ENCODE results near the gene LGALS4. TPM values are rescaled to one million over a fixed set of nuclear protein-coding genes. Genes with fewer than 3 reads are reported as not detected.

Gene LGALS4
- total and polyA plus RNA-seq, 2 experiments from 2014 or later: 0.87 TPM; not detected in 1

DNA sequence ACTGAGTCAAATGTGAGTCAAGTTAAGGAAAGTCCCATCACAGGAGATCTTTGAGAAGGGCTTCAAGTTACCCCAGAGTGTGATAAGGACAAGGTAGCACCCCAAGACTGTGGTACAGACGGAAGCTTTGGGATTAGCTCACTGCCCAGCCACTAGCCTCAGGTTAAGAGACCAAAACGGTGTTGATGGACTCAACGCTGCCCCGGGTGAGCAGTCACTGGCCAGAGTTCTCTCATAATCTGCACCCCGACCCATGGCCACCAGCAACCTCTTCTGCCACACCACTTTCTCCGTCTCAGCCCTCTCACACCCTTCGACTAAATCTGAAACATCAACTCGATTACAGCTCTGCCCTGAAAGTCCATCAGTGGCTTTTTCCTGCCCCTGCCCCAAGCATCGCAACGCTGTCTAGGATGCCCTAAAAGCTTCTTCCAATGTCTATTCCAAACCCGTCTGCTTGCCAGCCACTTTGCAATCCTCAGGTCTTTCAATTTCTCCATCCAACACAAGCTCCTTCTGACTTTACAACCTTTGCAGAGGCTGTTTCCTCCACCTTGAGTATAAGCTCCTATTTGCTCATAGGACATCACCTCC, 31.4 kb upstream of the LGALS4 start (continued):
- TF ChIP-seq, protein P1, sequence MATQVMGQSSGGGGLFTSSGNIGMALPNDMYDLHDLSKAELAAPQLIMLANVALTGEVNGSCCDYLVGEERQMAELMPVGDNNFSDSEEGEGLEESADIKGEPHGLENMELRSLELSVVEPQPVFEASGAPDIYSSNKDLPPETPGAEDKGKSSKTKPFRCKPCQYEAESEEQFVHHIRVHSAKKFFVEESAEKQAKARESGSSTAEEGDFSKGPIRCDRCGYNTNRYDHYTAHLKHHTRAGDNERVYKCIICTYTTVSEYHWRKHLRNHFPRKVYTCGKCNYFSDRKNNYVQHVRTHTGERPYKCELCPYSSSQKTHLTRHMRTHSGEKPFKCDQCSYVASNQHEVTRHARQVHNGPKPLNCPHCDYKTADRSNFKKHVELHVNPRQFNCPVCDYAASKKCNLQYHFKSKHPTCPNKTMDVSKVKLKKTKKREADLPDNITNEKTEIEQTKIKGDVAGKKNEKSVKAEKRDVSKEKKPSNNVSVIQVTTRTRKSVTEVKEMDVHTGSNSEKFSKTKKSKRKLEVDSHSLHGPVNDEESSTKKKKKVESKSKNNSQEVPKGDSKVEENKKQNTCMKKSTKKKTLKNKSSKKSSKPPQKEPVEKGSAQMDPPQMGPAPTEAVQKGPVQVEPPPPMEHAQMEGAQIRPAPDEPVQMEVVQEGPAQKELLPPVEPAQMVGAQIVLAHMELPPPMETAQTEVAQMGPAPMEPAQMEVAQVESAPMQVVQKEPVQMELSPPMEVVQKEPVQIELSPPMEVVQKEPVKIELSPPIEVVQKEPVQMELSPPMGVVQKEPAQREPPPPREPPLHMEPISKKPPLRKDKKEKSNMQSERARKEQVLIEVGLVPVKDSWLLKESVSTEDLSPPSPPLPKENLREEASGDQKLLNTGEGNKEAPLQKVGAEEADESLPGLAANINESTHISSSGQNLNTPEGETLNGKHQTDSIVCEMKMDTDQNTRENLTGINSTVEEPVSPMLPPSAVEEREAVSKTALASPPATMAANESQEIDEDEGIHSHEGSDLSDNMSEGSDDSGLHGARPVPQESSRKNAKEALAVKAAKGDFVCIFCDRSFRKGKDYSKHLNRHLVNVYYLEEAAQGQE (IDR thresholded peaks at IDR 0.05; ENCODE audit: unreplicated experiment): no peak
- TF ChIP-seq STAT1 (IDR thresholded peaks at IDR 0.05; ENCODE audit: unreplicated experiment) (no peak), CREB1 (CRISPR knock-in tag; IDR thresholded peaks at IDR 0.05; ENCODE audit: low read depth) (no peak), NANOG (IDR thresholded peaks at IDR 0.05; ENCODE audit: borderline replicate concordance) (no peak), EZH2 (IDR thresholded peaks at IDR 0.05; ENCODE audit: low read depth, unreplicated experiment) (no peak)
- TF ChIP-seq, protein P2, sequence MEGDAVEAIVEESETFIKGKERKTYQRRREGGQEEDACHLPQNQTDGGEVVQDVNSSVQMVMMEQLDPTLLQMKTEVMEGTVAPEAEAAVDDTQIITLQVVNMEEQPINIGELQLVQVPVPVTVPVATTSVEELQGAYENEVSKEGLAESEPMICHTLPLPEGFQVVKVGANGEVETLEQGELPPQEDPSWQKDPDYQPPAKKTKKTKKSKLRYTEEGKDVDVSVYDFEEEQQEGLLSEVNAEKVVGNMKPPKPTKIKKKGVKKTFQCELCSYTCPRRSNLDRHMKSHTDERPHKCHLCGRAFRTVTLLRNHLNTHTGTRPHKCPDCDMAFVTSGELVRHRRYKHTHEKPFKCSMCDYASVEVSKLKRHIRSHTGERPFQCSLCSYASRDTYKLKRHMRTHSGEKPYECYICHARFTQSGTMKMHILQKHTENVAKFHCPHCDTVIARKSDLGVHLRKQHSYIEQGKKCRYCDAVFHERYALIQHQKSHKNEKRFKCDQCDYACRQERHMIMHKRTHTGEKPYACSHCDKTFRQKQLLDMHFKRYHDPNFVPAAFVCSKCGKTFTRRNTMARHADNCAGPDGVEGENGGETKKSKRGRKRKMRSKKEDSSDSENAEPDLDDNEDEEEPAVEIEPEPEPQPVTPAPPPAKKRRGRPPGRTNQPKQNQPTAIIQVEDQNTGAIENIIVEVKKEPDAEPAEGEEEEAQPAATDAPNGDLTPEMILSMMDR (conservative IDR thresholded peaks at IDR 0.05; ENCODE audit: low read depth in 2 of 2): no peak

DNA sequence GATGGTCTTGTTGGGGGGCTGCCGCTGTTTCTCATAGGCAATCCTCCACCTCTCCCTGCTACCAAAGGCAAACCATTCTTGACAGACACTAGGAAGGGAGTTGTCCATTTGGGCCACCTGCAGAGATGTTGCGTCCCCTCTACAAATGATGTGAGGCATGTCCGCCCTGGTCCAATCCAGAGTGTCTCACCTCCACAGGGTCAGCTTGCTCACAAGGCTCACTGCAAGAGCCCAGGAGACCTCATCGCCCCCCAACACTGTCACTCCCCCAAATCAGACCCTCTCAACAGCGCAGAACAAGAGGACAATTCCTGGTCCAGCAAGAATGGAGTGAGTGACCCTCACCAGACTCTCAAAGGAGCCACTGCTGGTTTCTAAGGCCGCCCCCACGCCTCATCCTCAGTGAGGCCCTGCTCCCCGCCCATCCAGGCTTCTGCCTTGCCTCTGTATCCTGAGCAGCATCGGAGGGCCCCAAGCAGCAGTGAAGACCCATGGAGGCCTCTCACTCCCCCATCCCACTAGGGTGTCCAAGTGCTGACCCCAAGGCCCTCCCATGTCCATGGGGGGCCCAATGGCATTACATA, 30.5 kb upstream of the LGALS4 start:
- Mint-ChIP-seq H3K4me1 (peaks cover 22% of the 10 kb centered on the region), H3K9me3 (no peaks in the 10 kb centered on the region), H3K27me3 (ENCODE audit: insufficient read depth, low read depth, poor library complexity) (peaks cover 25% of the 10 kb centered on the region), H3K27ac (no peak overlapping the region), H3K4me3 (no peak overlapping the region), H3K36me3 (ENCODE audit: low read depth) (peaks cover 100% of the 10 kb centered on the region)
- peaks cover 73% of the 10 kb centered on the region for H3K79me2 ChIP-seq (replicated peaks; ENCODE audit: insufficient read depth)
- H3K36me3 ChIP-seq (ENCODE audit: insufficient read depth): peaks cover 95% of the 10 kb centered on the region
- peaks cover 6% of the 10 kb centered on the region; the same call in 1 of the 2 replicates for H3K4me1 ChIP-seq (ENCODE audit: insufficient read depth)
- no peak overlapping the region for H3K4me2 ChIP-seq
- no peaks in the 10 kb centered on the region for H3K9me2 ChIP-seq (ENCODE audit: insufficient read depth)
- no peak overlapping the region for H2AFZ ChIP-seq
- DNase-seq (ENCODE audit: low spot score) (no peak), ATAC-seq (no peak)
- H3K27me3 ChIP-seq (ENCODE audit: insufficient read depth): no peaks in the 10 kb centered on the region
- no peak overlapping the region for H3K4me3 ChIP-seq
- peaks cover 81% of the 10 kb centered on the region for H3F3A ChIP-seq (replicated peaks; ENCODE audit: low read depth)
- H3K27ac ChIP-seq (ENCODE audit: low read depth): no peak overlapping the region
- H4K20me1 ChIP-seq (replicated peaks; ENCODE audit: insufficient read depth): peaks cover 66% of the 10 kb centered on the region
- TF ChIP-seq, protein P3, sequence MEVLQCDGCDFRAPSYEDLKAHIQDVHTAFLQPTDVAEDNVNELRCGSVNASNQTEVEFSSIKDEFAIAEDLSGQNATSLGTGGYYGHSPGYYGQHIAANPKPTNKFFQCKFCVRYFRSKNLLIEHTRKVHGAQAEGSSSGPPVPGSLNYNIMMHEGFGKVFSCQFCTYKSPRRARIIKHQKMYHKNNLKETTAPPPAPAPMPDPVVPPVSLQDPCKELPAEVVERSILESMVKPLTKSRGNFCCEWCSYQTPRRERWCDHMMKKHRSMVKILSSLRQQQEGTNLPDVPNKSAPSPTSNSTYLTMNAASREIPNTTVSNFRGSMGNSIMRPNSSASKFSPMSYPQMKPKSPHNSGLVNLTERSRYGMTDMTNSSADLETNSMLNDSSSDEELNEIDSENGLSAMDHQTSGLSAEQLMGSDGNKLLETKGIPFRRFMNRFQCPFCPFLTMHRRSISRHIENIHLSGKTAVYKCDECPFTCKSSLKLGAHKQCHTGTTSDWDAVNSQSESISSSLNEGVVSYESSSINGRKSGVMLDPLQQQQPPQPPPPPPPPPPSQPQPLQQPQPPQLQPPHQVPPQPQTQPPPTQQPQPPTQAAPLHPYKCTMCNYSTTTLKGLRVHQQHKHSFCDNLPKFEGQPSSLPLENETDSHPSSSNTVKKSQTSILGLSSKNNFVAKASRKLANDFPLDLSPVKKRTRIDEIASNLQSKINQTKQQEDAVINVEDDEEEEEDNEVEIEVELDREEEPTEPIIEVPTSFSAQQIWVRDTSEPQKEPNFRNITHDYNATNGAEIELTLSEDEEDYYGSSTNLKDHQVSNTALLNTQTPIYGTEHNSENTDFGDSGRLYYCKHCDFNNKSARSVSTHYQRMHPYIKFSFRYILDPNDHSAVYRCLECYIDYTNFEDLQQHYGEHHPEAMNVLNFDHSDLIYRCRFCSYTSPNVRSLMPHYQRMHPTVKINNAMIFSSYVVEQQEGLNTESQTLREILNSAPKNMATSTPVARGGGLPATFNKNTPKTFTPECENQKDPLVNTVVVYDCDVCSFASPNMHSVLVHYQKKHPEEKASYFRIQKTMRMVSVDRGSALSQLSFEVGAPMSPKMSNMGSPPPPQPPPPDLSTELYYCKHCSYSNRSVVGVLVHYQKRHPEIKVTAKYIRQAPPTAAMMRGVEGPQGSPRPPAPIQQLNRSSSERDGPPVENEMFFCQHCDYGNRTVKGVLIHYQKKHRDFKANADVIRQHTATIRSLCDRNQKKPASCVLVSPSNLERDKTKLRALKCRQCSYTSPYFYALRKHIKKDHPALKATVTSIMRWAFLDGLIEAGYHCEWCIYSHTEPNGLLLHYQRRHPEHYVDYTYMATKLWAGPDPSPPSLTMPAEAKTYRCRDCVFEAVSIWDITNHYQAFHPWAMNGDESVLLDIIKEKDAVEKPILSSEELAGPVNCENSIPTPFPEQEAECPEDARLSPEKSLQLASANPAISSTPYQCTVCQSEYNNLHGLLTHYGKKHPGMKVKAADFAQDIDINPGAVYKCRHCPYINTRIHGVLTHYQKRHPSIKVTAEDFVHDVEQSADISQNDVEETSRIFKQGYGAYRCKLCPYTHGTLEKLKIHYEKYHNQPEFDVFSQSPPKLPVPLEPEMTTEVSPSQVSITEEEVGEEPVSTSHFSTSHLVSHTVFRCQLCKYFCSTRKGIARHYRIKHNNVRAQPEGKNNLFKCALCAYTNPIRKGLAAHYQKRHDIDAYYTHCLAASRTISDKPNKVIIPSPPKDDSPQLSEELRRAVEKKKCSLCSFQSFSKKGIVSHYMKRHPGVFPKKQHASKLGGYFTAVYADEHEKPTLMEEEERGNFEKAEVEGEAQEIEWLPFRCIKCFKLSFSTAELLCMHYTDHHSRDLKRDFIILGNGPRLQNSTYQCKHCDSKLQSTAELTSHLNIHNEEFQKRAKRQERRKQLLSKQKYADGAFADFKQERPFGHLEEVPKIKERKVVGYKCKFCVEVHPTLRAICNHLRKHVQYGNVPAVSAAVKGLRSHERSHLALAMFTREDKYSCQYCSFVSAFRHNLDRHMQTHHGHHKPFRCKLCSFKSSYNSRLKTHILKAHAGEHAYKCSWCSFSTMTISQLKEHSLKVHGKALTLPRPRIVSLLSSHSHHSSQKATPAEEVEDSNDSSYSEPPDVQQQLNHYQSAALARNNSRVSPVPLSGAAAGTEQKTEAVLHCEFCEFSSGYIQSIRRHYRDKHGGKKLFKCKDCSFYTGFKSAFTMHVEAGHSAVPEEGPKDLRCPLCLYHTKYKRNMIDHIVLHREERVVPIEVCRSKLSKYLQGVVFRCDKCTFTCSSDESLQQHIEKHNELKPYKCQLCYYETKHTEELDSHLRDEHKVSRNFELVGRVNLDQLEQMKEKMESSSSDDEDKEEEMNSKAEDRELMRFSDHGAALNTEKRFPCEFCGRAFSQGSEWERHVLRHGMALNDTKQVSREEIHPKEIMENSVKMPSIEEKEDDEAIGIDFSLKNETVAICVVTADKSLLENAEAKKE (CRISPR knock-in tag; IDR thresholded peaks at IDR 0.05): no peak
- no peak for TF ChIP-seq ZNF114 (CRISPR knock-in tag; IDR thresholded peaks at IDR 0.05)
- TF ChIP-seq, protein P1 (IDR thresholded peaks at IDR 0.05; ENCODE audit: unreplicated experiment): no peak

All from GM23338 (cell line).